ENCODE results near the gene CEP104.

The CEP104 gene

GRCh38 chr1:3825356-3825755 is 31.7 kb downstream of the CEP104 start:
- no peak for TF ChIP-seq CTCF (IDR thresholded peaks at IDR 0.05; ENCODE audit: control insufficient read depth, insufficient read depth, low read depth, low read length, missing control alignments)
- DNase-seq (ENCODE audit: low read depth) = no peak
- no peak overlapping the region for H3K4me3 ChIP-seq (ENCODE audit: control insufficient read depth, low read depth, low read length)

GRCh38 chr1:3824650-3825049 is 32.4 kb downstream of the CEP104 start:
- no peak for DNase-seq (ENCODE audit: low read depth)
- TF ChIP-seq CTCF (IDR thresholded peaks at IDR 0.05; ENCODE audit: control insufficient read depth, insufficient read depth, low read depth, low read length, missing control alignments) = no peak
- no peak overlapping the region for H3K4me3 ChIP-seq (ENCODE audit: control insufficient read depth, low read depth, low read length)

- no peak overlapping the region for H3K4me3 ChIP-seq (ENCODE audit: control insufficient read depth, low read depth, low read length)
- no peak for DNase-seq (ENCODE audit: low read depth)
- no peak for TF ChIP-seq CTCF (IDR thresholded peaks at IDR 0.05; ENCODE audit: control insufficient read depth, insufficient read depth, low read depth, low read length, missing control alignments)
Measured at GRCh38 chr1:3822421-3822820, 34.6 kb downstream of the CEP104 start.

GRCh38 chr1:3821908-3822307 is 35.1 kb downstream of the CEP104 start:
- DNase-seq (ENCODE audit: low read depth) = no peak
- no peak for TF ChIP-seq CTCF (IDR thresholded peaks at IDR 0.05; ENCODE audit: control insufficient read depth, insufficient read depth, low read depth, low read length, missing control alignments)
- H3K4me3 ChIP-seq (ENCODE audit: control insufficient read depth, low read depth, low read length) = no peak overlapping the region

GRCh38 chr1:3821447-3821846 is 35.6 kb downstream of the CEP104 start:
- TF ChIP-seq CTCF (IDR thresholded peaks at IDR 0.05; ENCODE audit: control insufficient read depth, insufficient read depth, low read depth, low read length, missing control alignments) = no peak
- no peak overlapping the region for H3K4me3 ChIP-seq (ENCODE audit: control insufficient read depth, low read depth, low read length)
- no peak for DNase-seq (ENCODE audit: low read depth)

- H3K4me3 ChIP-seq (ENCODE audit: control insufficient read depth, low read depth, low read length) = no peak overlapping the region
- DNase-seq (ENCODE audit: low read depth) = no peak
- no peak for TF ChIP-seq CTCF (IDR thresholded peaks at IDR 0.05; ENCODE audit: control insufficient read depth, insufficient read depth, low read depth, low read length, missing control alignments)
Measured at GRCh38 chr1:3821004-3821403, 36.0 kb downstream of the CEP104 start.

GRCh38 chr1:3820316-3820715 is 36.7 kb downstream of the CEP104 start:
- no peak overlapping the region for H3K4me3 ChIP-seq (ENCODE audit: control insufficient read depth, low read depth, low read length)
- DNase-seq (ENCODE audit: low read depth) = no peak
- no peak for TF ChIP-seq CTCF (IDR thresholded peaks at IDR 0.05; ENCODE audit: control insufficient read depth, insufficient read depth, low read depth, low read length, missing control alignments)
